Measurements from ENCODE around the gene SEC14L2. TPM values are rescaled to one million over a fixed set of nuclear protein-coding genes. Genes with fewer than 3 reads are reported as not detected.

SEC14L2 gene
- total RNA-seq (2014; rRNA removed; shearing (Covaris generic); ENCODE audit: low replicate concordance) = 8.4 and 11.6 TPM in 2 replicates

GRCh38 chr22:30396871-30397655, at the start of gene SEC14L2:
TSS of gene SEC14L2 (plus strand) at chr22:30397018. CDS start at chr22:30397117, 99 bp downstream.
- H3K36me3 ChIP-seq (ENCODE audit: insufficient read depth, low read length) = 0 out of 2 replicates have a peak, but pooled peaks cover 4% of the 10 kb centered on the region
- H2AFZ ChIP-seq (ENCODE audit: low read length) = no peak within 1 kb of the TSS
- H3K9me3 ChIP-seq (ENCODE audit: low read length) = no peaks in the 10 kb centered on the region
- no peaks in the 10 kb centered on the region for H4K20me1 ChIP-seq (ENCODE audit: insufficient read depth, low read depth, low read length)
- peak within 1 kb of the TSS; percentile 73 for H3K9ac ChIP-seq (ENCODE audit: low read length)
- no peaks in the 10 kb centered on the region for H3K27me3 ChIP-seq (ENCODE audit: low read length)
- no peaks in the 10 kb centered on the region for H3K9me2 ChIP-seq (replicated peaks; ENCODE audit: insufficient read depth, low read length)
- H3K4me3 ChIP-seq (ENCODE audit: low read length) = peak within 1 kb of the TSS; percentile 66
- H3K79me2 ChIP-seq (ENCODE audit: low read length) = peaks cover 24% of the 10 kb centered on the region
- H3K27ac ChIP-seq (ENCODE audit: low read length) = peak within 1 kb of the TSS; percentile 56
- H3K4me1 ChIP-seq (ENCODE audit: low read length) = peaks cover 31% of the 10 kb centered on the region
- peak within 1 kb of the TSS; percentile 79 for H3K4me2 ChIP-seq (ENCODE audit: low read depth, low read length, poor library complexity, severe bottlenecking)
- peak; percentile 75 for DNase-seq

GRCh38 chr22:30347255-30347892, 49.4 kb upstream of the SEC14L2 start:
- Histone ChIP-seq H3K4me1 (ENCODE audit: low read length) (no peaks in the 10 kb centered on the region), H3K27ac (ENCODE audit: low read length) (no peak overlapping the region), H3K27me3 (ENCODE audit: low read length) (no peaks in the 10 kb centered on the region), H3K9me3 (ENCODE audit: low read length) (no peaks in the 10 kb centered on the region), H3K9ac (ENCODE audit: low read length) (no peak overlapping the region), H3K4me2 (ENCODE audit: low read depth, low read length, poor library complexity, severe bottlenecking) (no peak overlapping the region), H2AFZ (ENCODE audit: low read length) (no peak overlapping the region), H3K79me2 (ENCODE audit: low read length) (peaks cover 48% of the 10 kb centered on the region), H4K20me1 (ENCODE audit: insufficient read depth, low read depth, low read length) (peaks cover 9% of the 10 kb centered on the region; the same call in 1 of the 2 replicates), H3K4me3 (ENCODE audit: low read length) (no peak overlapping the region), H3K9me2 (replicated peaks; ENCODE audit: insufficient read depth, low read length) (no peaks in the 10 kb centered on the region), H3K36me3 (ENCODE audit: insufficient read depth, low read length) (peaks cover 76% of the 10 kb centered on the region)
- DNase-seq = no peak

- Histone ChIP-seq H3K4me2 (ENCODE audit: low read depth, low read length, poor library complexity, severe bottlenecking) (no peak overlapping the region), H3K9ac (ENCODE audit: low read length) (no peak overlapping the region), H3K4me1 (ENCODE audit: low read length) (no peaks in the 10 kb centered on the region), H3K36me3 (ENCODE audit: insufficient read depth, low read length) (peaks cover 73% of the 10 kb centered on the region), H3K9me3 (ENCODE audit: low read length) (no peaks in the 10 kb centered on the region), H4K20me1 (ENCODE audit: insufficient read depth, low read depth, low read length) (peaks cover 9% of the 10 kb centered on the region; the same call in 1 of the 2 replicates), H3K9me2 (replicated peaks; ENCODE audit: insufficient read depth, low read length) (no peaks in the 10 kb centered on the region), H2AFZ (ENCODE audit: low read length) (no peak overlapping the region), H3K27me3 (ENCODE audit: low read length) (no peaks in the 10 kb centered on the region), H3K79me2 (ENCODE audit: low read length) (peaks cover 56% of the 10 kb centered on the region), H3K27ac (ENCODE audit: low read length) (no peak overlapping the region), H3K4me3 (ENCODE audit: low read length) (no peak overlapping the region)
- DNase-seq = no peak
These were observed 48.4 kb upstream of the SEC14L2 start for GRCh38 chr22:30348404-30348803.

- Histone ChIP-seq H4K20me1 (ENCODE audit: insufficient read depth, low read depth, low read length) (peaks cover 11% of the 10 kb centered on the region; the same call in 1 of the 2 replicates), H3K27ac (ENCODE audit: low read length) (no peak overlapping the region), H3K9ac (ENCODE audit: low read length) (no peak overlapping the region), H3K4me2 (ENCODE audit: low read depth, low read length, poor library complexity, severe bottlenecking) (no peak overlapping the region), H3K36me3 (ENCODE audit: insufficient read depth, low read length) (peaks cover 69% of the 10 kb centered on the region), H3K9me2 (replicated peaks; ENCODE audit: insufficient read depth, low read length) (no peaks in the 10 kb centered on the region), H3K4me3 (ENCODE audit: low read length) (no peak overlapping the region), H3K9me3 (ENCODE audit: low read length) (no peaks in the 10 kb centered on the region), H2AFZ (ENCODE audit: low read length) (no peak overlapping the region), H3K79me2 (ENCODE audit: low read length) (peaks cover 60% of the 10 kb centered on the region), H3K4me1 (ENCODE audit: low read length) (no peaks in the 10 kb centered on the region), H3K27me3 (ENCODE audit: low read length) (no peaks in the 10 kb centered on the region)
- DNase-seq = no peak
These were observed 48.0 kb upstream of the SEC14L2 start for GRCh38 chr22:30348809-30349208.

- Histone ChIP-seq H3K27ac (ENCODE audit: low read length) (no peak overlapping the region), H3K36me3 (ENCODE audit: insufficient read depth, low read length) (peaks cover 50% of the 10 kb centered on the region), H2AFZ (ENCODE audit: low read length) (no peak overlapping the region), H3K9me2 (replicated peaks; ENCODE audit: insufficient read depth, low read length) (no peaks in the 10 kb centered on the region), H3K4me2 (ENCODE audit: low read depth, low read length, poor library complexity, severe bottlenecking) (no peak overlapping the region), H3K4me1 (ENCODE audit: low read length) (peaks cover 18% of the 10 kb centered on the region), H3K9me3 (ENCODE audit: low read length) (no peaks in the 10 kb centered on the region), H3K79me2 (ENCODE audit: low read length) (peaks cover 84% of the 10 kb centered on the region), H3K9ac (ENCODE audit: low read length) (no peak overlapping the region), H3K4me3 (ENCODE audit: low read length) (no peak overlapping the region), H3K27me3 (ENCODE audit: low read length) (no peaks in the 10 kb centered on the region), H4K20me1 (ENCODE audit: insufficient read depth, low read depth, low read length) (peaks cover 34% of the 10 kb centered on the region)
- DNase-seq = no peak
These were observed 45.6 kb upstream of the SEC14L2 start for GRCh38 chr22:30351226-30351625.

GRCh38 chr22:30354644-30355043, 42.2 kb upstream of the SEC14L2 start:
- no peak overlapping the region for H3K27ac ChIP-seq (ENCODE audit: low read length)
- peak overlapping the region; percentile 91; the same call in 1 of the 2 replicates for H3K4me3 ChIP-seq (ENCODE audit: low read length)
- peaks cover 30% of the 10 kb centered on the region for H3K36me3 ChIP-seq (ENCODE audit: insufficient read depth, low read length)
- H3K4me1 ChIP-seq (ENCODE audit: low read length) = peaks cover 23% of the 10 kb centered on the region
- H3K4me2 ChIP-seq (ENCODE audit: low read depth, low read length, poor library complexity, severe bottlenecking) = peak overlapping the region; percentile 82
- H3K27me3 ChIP-seq (ENCODE audit: low read length) = no peaks in the 10 kb centered on the region
- peaks cover 66% of the 10 kb centered on the region for H3K79me2 ChIP-seq (ENCODE audit: low read length)
- H4K20me1 ChIP-seq (ENCODE audit: insufficient read depth, low read depth, low read length) = peaks cover 28% of the 10 kb centered on the region
- no peaks in the 10 kb centered on the region for H3K9me2 ChIP-seq (replicated peaks; ENCODE audit: insufficient read depth, low read length)
- H3K9ac ChIP-seq (ENCODE audit: low read length) = peak overlapping the region; percentile 90
- no peaks in the 10 kb centered on the region for H3K9me3 ChIP-seq (ENCODE audit: low read length)
- H2AFZ ChIP-seq (ENCODE audit: low read length) = no peak overlapping the region
- no peak for DNase-seq

- Histone ChIP-seq H2AFZ (ENCODE audit: low read length) (peak within 1 kb of the TSS; percentile 91), H3K27ac (ENCODE audit: low read length) (peak within 1 kb of the TSS; percentile 19; the same call in 1 of the 2 replicates), H3K36me3 (ENCODE audit: insufficient read depth, low read length) (peaks cover 17% of the 10 kb centered on the region; the same call in 1 of the 2 replicates), H4K20me1 (ENCODE audit: insufficient read depth, low read depth, low read length) (peaks cover 25% of the 10 kb centered on the region), H3K9me2 (replicated peaks; ENCODE audit: insufficient read depth, low read length) (no peaks in the 10 kb centered on the region), H3K79me2 (ENCODE audit: low read length) (peaks cover 48% of the 10 kb centered on the region), H3K9me3 (ENCODE audit: low read length) (no peaks in the 10 kb centered on the region), H3K4me3 (ENCODE audit: low read length) (peak within 1 kb of the TSS; percentile 91), H3K9ac (ENCODE audit: low read length) (peak within 1 kb of the TSS; percentile 90), H3K4me1 (ENCODE audit: low read length) (peaks cover 23% of the 10 kb centered on the region), H3K27me3 (ENCODE audit: low read length) (no peaks in the 10 kb centered on the region), H3K4me2 (ENCODE audit: low read depth, low read length, poor library complexity, severe bottlenecking) (peak within 1 kb of the TSS; percentile 82)
- peak; percentile 95 for DNase-seq
These were observed 40.2 kb upstream of the SEC14L2 start, which contains the start of the genes CCDC157 and SF3A1 for GRCh38 chr22:30356449-30357235. TSS of gene CCDC157 (plus strand) at chr22:30357007. CDS start at chr22:30366001, 8,994 bp downstream. TSS of gene SF3A1 (minus strand) at chr22:30356894. CDS start at chr22:30356792, 102 bp downstream.

Measured in Karpas-422 (cell line).